Measurements from ENCODE around the gene ZBTB20. TPM values are rescaled to one million over a fixed set of nuclear protein-coding genes. Genes with fewer than 3 reads are reported as not detected.

Gene ZBTB20
- total RNA-seq, 6 experiments from 2014 or later = 8.0 to 14.1 (median 10.4) TPM

DNA sequence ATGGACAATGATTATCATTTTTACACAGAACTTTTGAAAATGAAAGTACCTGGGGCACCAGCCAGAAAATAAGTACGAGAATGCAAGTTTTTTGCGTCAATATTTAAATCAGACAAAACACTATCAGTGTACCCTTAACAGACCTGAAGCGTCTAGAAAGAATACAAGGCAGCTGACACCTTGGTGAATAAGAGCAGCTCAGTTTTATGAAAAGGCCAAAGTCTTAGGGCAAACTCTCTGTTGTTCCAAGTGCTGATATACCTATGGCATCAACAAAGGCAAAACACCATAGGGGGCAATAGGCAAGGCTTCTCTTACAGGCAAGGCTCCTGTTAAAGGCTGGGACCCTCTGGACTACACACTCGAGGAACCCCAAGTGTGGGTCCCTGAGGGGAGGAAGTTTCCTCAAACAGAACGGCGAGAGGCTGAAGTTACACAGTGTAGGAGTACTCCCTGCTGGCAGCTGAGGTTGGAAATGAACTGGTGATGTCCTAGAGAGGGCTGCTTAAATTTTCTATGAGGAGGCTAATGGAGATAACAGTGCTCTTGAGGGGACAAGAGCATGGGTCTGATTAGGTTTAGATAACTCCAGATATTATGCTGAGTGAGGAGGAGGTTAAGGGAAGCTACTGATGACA is 562.2 kb downstream of the ZBTB20 start:
- no peak for DNase-seq
- TF ChIP-seq, protein P1, sequence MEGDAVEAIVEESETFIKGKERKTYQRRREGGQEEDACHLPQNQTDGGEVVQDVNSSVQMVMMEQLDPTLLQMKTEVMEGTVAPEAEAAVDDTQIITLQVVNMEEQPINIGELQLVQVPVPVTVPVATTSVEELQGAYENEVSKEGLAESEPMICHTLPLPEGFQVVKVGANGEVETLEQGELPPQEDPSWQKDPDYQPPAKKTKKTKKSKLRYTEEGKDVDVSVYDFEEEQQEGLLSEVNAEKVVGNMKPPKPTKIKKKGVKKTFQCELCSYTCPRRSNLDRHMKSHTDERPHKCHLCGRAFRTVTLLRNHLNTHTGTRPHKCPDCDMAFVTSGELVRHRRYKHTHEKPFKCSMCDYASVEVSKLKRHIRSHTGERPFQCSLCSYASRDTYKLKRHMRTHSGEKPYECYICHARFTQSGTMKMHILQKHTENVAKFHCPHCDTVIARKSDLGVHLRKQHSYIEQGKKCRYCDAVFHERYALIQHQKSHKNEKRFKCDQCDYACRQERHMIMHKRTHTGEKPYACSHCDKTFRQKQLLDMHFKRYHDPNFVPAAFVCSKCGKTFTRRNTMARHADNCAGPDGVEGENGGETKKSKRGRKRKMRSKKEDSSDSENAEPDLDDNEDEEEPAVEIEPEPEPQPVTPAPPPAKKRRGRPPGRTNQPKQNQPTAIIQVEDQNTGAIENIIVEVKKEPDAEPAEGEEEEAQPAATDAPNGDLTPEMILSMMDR (IDR thresholded peaks at IDR 0.05) = no peak
- no peak overlapping the region for H3K4me3 Mint-ChIP-seq
- no peaks in the 10 kb centered on the region for H3K9me3 Mint-ChIP-seq
- peaks cover 14% of the 10 kb centered on the region for H3K4me1 Mint-ChIP-seq (ENCODE audit: low read depth)
- peaks cover 23% of the 10 kb centered on the region; the same call in 1 of the 2 replicates for H3K36me3 Mint-ChIP-seq (ENCODE audit: low read depth)
- H3K27me3 Mint-ChIP-seq (ENCODE audit: insufficient read depth) = no peaks in the 10 kb centered on the region
- H3K27ac Mint-ChIP-seq = no peak overlapping the region; the same call in 1 of the 2 replicates

DNA sequence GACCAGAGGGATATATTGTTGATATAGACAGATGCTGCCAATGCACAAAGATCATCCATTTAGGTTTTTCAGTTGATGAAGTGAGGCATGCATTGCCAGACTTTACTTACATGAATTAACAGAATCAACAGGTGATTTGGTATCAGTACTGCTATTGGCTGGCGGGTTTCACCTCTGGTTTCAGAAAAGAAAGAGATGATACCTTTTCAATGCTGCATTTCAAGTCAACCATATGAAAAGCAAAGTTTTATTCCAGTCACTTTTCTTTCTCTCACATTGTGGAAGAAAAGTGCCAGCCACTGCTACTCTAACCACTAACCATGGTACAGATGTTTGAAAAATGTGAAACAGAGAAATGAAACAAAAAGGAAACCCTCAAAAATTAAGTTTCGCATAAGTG is 564.2 kb downstream of the ZBTB20 start:
- Mint-ChIP-seq H3K4me3 (no peak overlapping the region), H3K27ac (no peak overlapping the region), H3K9me3 (no peaks in the 10 kb centered on the region), H3K4me1 (ENCODE audit: low read depth) (peaks cover 14% of the 10 kb centered on the region), H3K36me3 (ENCODE audit: low read depth) (0 out of 2 replicates have a peak, but pooled peaks cover 8% of the 10 kb centered on the region), H3K27me3 (ENCODE audit: insufficient read depth) (no peaks in the 10 kb centered on the region)
- DNase-seq = no peak
- TF ChIP-seq, protein P1 (IDR thresholded peaks at IDR 0.05) = no peak

DNA sequence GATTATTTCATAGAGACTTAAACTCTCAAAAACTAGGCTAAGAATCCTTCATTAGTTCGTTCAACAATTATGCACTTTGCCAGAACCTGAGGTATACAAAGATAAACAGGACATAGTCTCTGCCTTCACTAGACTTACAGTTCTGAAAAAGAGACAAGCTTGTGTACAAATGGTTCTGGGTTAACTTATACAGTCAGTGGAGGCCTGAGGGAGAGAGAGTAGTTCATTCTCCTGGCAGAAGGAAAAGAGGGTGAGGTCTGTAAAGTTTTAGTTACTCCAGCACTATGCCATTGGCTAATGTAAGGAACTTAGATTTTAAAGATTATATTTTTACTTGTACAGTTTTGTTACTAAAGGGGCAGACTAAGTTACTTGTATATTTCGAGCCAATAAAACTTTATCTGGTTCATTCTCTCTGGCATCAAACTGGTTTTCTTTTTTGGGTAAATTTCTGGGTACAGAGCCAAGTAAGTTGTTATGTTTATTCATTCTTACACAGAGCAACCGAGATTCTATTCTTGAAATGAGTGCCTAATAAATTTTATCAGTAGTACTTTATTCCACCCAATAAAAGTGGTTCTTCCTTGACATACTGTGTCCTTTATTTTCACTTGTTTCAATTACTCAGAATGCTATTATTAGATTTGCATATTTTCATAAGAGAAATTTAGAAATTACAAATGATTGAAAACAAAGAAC is 574.6 kb downstream of the ZBTB20 start:
- TF ChIP-seq, protein P1 (IDR thresholded peaks at IDR 0.05) = no peak
- H3K36me3 Mint-ChIP-seq (ENCODE audit: low read depth) = no peaks in the 10 kb centered on the region
- peaks cover 25% of the 10 kb centered on the region for H3K4me1 Mint-ChIP-seq (ENCODE audit: low read depth)
- DNase-seq = no peak
- no peaks in the 10 kb centered on the region; the same call in 1 of the 2 replicates for H3K27me3 Mint-ChIP-seq (ENCODE audit: insufficient read depth)
- H3K4me3 Mint-ChIP-seq = no peak overlapping the region
- no peak overlapping the region for H3K27ac Mint-ChIP-seq
- H3K9me3 Mint-ChIP-seq = no peaks in the 10 kb centered on the region

DNA sequence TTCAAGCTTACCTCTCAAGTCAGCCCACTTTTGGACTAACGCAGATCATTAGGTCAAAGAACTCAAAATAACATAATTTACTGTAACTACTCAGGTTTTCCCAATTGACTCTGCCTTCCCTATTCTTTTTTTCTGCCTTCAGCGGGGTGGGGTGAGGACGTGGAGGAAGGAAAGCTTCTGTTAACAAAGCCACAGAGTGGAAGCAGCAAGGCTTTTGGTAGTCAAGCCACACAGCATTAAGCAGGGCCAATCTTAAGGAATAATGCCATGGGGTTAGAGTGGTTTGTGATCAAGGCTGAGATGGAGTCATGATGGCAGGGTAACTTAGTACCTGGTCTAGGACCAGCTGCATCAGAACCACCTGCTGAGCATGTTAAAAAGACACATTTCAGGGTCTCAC is 575.7 kb downstream of the ZBTB20 start:
- Mint-ChIP-seq H3K4me1 (ENCODE audit: low read depth) (peaks cover 36% of the 10 kb centered on the region), H3K27me3 (ENCODE audit: insufficient read depth) (no peaks in the 10 kb centered on the region; the same call in 1 of the 2 replicates), H3K9me3 (no peaks in the 10 kb centered on the region), H3K36me3 (ENCODE audit: low read depth) (no peaks in the 10 kb centered on the region), H3K4me3 (no peak overlapping the region), H3K27ac (no peak overlapping the region)
- DNase-seq = no peak
- TF ChIP-seq, protein P1 (IDR thresholded peaks at IDR 0.05) = no peak

DNA sequence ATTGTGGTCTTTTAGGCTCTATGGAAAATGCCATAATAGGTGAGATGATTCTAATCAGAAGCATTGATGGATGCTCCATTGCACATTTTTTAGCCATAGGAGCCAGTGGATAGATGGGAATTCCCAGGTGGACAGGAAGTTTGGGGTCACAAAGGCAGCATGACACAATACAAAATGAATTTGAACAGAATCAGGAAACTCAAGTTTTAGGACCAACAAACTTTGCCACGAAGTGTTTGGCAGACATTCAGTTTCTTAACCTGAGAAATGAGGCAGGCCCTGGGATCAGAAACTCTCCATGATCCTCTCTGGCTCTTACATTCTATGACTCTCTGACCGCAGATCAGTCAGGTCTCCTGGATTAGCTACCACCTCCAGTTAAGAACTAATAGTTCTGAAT is 577.9 kb downstream of the ZBTB20 start:
- Mint-ChIP-seq H3K27me3 (ENCODE audit: insufficient read depth) (no peaks in the 10 kb centered on the region; the same call in 1 of the 2 replicates), H3K9me3 (no peaks in the 10 kb centered on the region), H3K27ac (no peak overlapping the region), H3K4me1 (ENCODE audit: low read depth) (peaks cover 42% of the 10 kb centered on the region), H3K4me3 (no peak overlapping the region), H3K36me3 (ENCODE audit: low read depth) (peaks cover 11% of the 10 kb centered on the region)
- no peak for DNase-seq
- TF ChIP-seq, protein P1 (IDR thresholded peaks at IDR 0.05) = no peak

Data from HFFc6 (cell line).